Vagina (tissue), 2 donors: ENCODE results near the gene SAAL1.

Experiments used
- CTCF ChIP-seq, 3 experiments: fragments of 450-650 bp in 2 of 3; fragments of 200-600 bp in 1 of 3; sonication (generic) in 1 of 3; IDR thresholded peaks; one replicate each; pipeline ENCODE4 v1.5.1; 2017 to 2019; ENCODE audit warnings: antibody characterized with exemption in 3 of 3, mild to moderate bottlenecking in 2 of 3, moderate library complexity in 2 of 3
- POLR2A ChIP-seq, 2 donors: fragments of 450-650 bp; IDR thresholded peaks; one replicate each; pipeline ENCODE4 v1.6.1; 2017; ENCODE audit warnings: antibody characterized with exemption in 2 of 2, mild to moderate bottlenecking in 2 of 2, moderate library complexity in 2 of 2
- POLR2AphosphoS5 ChIP-seq, 2 donors: sonication (generic); formaldehyde crosslinking; IDR thresholded peaks; one replicate each; pipeline ENCODE4 v1.9.0; 2017; ENCODE audit warnings: antibody characterized with exemption in 2 of 2, mild to moderate bottlenecking in 2 of 2, low read depth in 1 of 2; ENCODE audit not compliant: insufficient read depth in 1 of 2

GRCh38 chr11:18063125-18063524 lies 42.8 kb downstream of the SAAL1 start:
- no peak for TF ChIP-seq POLR2A (IDR thresholded peaks at IDR 0.05)
- no peak for TF ChIP-seq CTCF (IDR thresholded peaks at IDR 0.05)
- no peak for TF ChIP-seq POLR2AphosphoS5 (IDR thresholded peaks at IDR 0.05; ENCODE audit: insufficient read depth in 1 of 2, low read depth in 1 of 2)
